Stimulated activated CD8-positive, alpha-beta memory T cell treated with anti-CD3 and anti-CD28 coated beads, Interleukin-15, amount 100 ng/mL, for 48 hours (primary cell): ENCODE measurements around the gene EYS.

ENCODE experiments used
- DNase-seq, 2 donors: peaks; one replicate each; pipeline ENCODE4 v3.0.0-alpha.2; 2020; ENCODE audit warnings: low read depth in 2 of 2

Gene EYS

GRCh38 chr6:64838726-64839125, 868.3 kb downstream of the EYS start:
- DNase-seq, result no peak

- DNase-seq, result no peak
Measured at GRCh38 chr6:64831680-64832079, 875.3 kb downstream of the EYS start.

GRCh38 chr6:64817525-64817924, 889.5 kb downstream of the EYS start:
- DNase-seq, result no peak

- DNase-seq, result no peak
Measured at GRCh38 chr6:64815718-64816117, 891.3 kb downstream of the EYS start.

GRCh38 chr6:64812138-64812537, 894.9 kb downstream of the EYS start:
- DNase-seq, result no peak

- DNase-seq, result no peak
Measured at GRCh38 chr6:64811119-64811518, 895.9 kb downstream of the EYS start.

- DNase-seq, result no peak
Measured at GRCh38 chr6:64807785-64808184, 899.2 kb downstream of the EYS start.

- DNase-seq, result no peak
Measured at GRCh38 chr6:64803470-64804166, 903.4 kb downstream of the EYS start.

- no peak for DNase-seq
Measured at GRCh38 chr6:64792534-64792933, 914.5 kb downstream of the EYS start.

GRCh38 chr6:64789476-64789875, 917.5 kb downstream of the EYS start:
- DNase-seq, result no peak

GRCh38 chr6:64786736-64787135, 920.3 kb downstream of the EYS start:
- no peak for DNase-seq

- no peak for DNase-seq
Measured at GRCh38 chr6:64782877-64783276, 924.1 kb downstream of the EYS start.

- DNase-seq, result no peak
Measured at GRCh38 chr6:64777941-64778785, 928.9 kb downstream of the EYS start.

GRCh38 chr6:64776359-64776758, 930.7 kb downstream of the EYS start:
- DNase-seq, result no peak

GRCh38 chr6:64774881-64775280, 932.1 kb downstream of the EYS start:
- DNase-seq, result no peak

GRCh38 chr6:64750910-64751309, 956.1 kb downstream of the EYS start:
- no peak for DNase-seq

GRCh38 chr6:64737418-64737817, 969.6 kb downstream of the EYS start:
- DNase-seq, result no peak

- no peak for DNase-seq
Measured at GRCh38 chr6:64736421-64736950, 970.5 kb downstream of the EYS start.

GRCh38 chr6:64733433-64733832, 973.6 kb downstream of the EYS start:
- DNase-seq, result no peak

GRCh38 chr6:64732888-64733287, 974.1 kb downstream of the EYS start:
- no peak for DNase-seq

- no peak for DNase-seq
Measured at GRCh38 chr6:64729522-64729921, 977.5 kb downstream of the EYS start.

GRCh38 chr6:64727075-64727474, 980.0 kb downstream of the EYS start:
- DNase-seq, result no peak

GRCh38 chr6:64724091-64724490, 982.9 kb downstream of the EYS start:
- no peak for DNase-seq
